K562 (cell line): ENCODE measurements around the gene MRPL32. TPM values are rescaled to one million over a fixed set of nuclear protein-coding genes. Genes with fewer than 3 reads are reported as not detected.

ENCODE experiments used
- DEAF1 ChIP-seq: fragments of 450-650 bp; formaldehyde crosslinking; IDR thresholded peaks from 2 replicates; pipeline ENCODE4 v1.4.0; 2020; ENCODE audit warnings: mild to moderate bottlenecking, moderate library complexity
- ETV5 ChIP-seq: sonication (generic); formaldehyde crosslinking; IDR thresholded peaks from 2 replicates; pipeline ENCODE4 v1.4.0; 2020; ENCODE audit warnings: low read depth, mild to moderate bottlenecking, missing genetic modification reagents
- HNRNPK ChIP-seq: fragments of 200-400 bp; formaldehyde crosslinking; IDR thresholded peaks from one replicate; pipeline ENCODE4 v1.6.1; 2018; ENCODE audit warnings: mild to moderate bottlenecking, low read depth, low read length; ENCODE audit not compliant: poor library complexity, severe bottlenecking
- HNRNPL ChIP-seq: fragments of 200-400 bp; formaldehyde crosslinking; IDR thresholded peaks from 2 replicates; pipeline ENCODE4 v1.6.1; 2017; ENCODE audit warnings: low read depth, mild to moderate bottlenecking, low read length
- MAFK ChIP-seq: IDR thresholded peaks from 2 replicates; pipeline ENCODE4 v1.6.1; 2011; ENCODE audit warnings: low read length, improper control_type of control experiment
- MCM7 ChIP-seq, 2 experiments: fragments of 450-650 bp; IDR thresholded peaks; 2 replicates each; pipeline ENCODE4 v1.6.1; 2016 to 2018
- SMAD4 ChIP-seq: fragments of 250-450 bp; sonication (Bioruptor Pico); conservative IDR thresholded peaks from 2 replicates; pipeline ENCODE4 v1.8.0; 2021; ENCODE audit warnings: inconsistent platforms, mild to moderate bottlenecking, moderate library complexity
- XRCC4 ChIP-seq: IDR thresholded peaks from one replicate; pipeline ENCODE4 v1.6.1; 2011; ENCODE audit not compliant: insufficient read depth, insufficient read length; ENCODE audit errors: extremely low read depth
- ZBTB40 ChIP-seq, 2 experiments: fragments of 450-650 bp in 1 of 2; sonication (generic) in 1 of 2; formaldehyde crosslinking in 1 of 2; IDR thresholded peaks; 2 replicates each; pipeline versions ENCODE4 v1.7.1 to v1.9.0; 2016 to 2022; ENCODE audit warnings: inconsistent platforms in 1 of 2, mild to moderate bottlenecking in 1 of 2, missing genetic modification reagents in 1 of 2
- ZNF316 ChIP-seq: fragments of 450-650 bp; IDR thresholded peaks from 2 replicates; pipeline ENCODE4 v1.6.1; 2016
- ZNF592 ChIP-seq: fragments of 450-650 bp; IDR thresholded peaks from 2 replicates; pipeline ENCODE4 v1.6.1; 2017; ENCODE audit warnings: antibody characterized with exemption, mild to moderate bottlenecking
- polyA plus RNA-seq, 8 experiments: library from polyadenylated mRNA; depleted of rRNA in 4 of 8; stranded (reverse) in 5 of 8; unstranded in 3 of 8; fragments of >200 nt; fragmentation: Nextera tagmentation in 2 of 8; fragmentation: Illumina TruSeq in 1 of 8; extraction: Ambion mirVana in 2 of 8; extraction: Trizol in 1 of 8; gene quantifications; 2 replicates each; pipeline versions ENCODE4 v1.2.1 to v1.2.3, GENCODE V29; 2011 to 2014; ENCODE audit warnings: inconsistent platforms in 1 of 8, missing spikeins in 1 of 8
- total RNA-seq, 7 experiments: library from RNA; depleted of rRNA in 6 of 7; stranded (reverse); fragments of >200 nt in 6 of 7; fragmentation: Illumina TruSeq in 2 of 7; extraction: Trizol in 2 of 7; gene quantifications; 2 replicates each; pipeline versions ENCODE4 v1.2.1 to v1.2.3, GENCODE V29; 2011 to 2021; ENCODE audit warnings: low replicate concordance in 1 of 7

MRPL32 gene
- total and polyA plus RNA-seq, 9 of the 15 experiments (the other 6 are each of a cell fraction or from before 2014, with no cell fraction given), result 75.5 to 351 (median 138) TPM

GRCh38 chr7:42911454-42912447 is 20.4 kb upstream of the MRPL32 start, which contains the start of gene C7orf25 (continued):
- TF ChIP-seq ZBTB40 (IDR thresholded peaks at IDR 0.05) (peak; percentile 87), ZBTB40 (CRISPR knock-in tag; IDR thresholded peaks at IDR 0.05) (no peak), HNRNPK (peak; percentile 26), XRCC4 (no peak), ETV5 (CRISPR knock-in tag) (peak; percentile 66), MAFK (no peak), DEAF1 (CRISPR knock-in tag) (no peak), MCM7 (IDR thresholded peaks at IDR 0.05) (no peak), ZNF592 (no peak; the same call in 1 of the 2 replicates), HNRNPL (peak; percentile 24; the same call in 1 of the 2 replicates), SMAD4 (CRISPR knock-in tag) (peak; percentile 79; the same call in 1 of the 2 replicates), ZNF316 (no peak)
